Neuronal stem cell (in vitro differentiated cells): ENCODE measurements around the gene PTPN18.

Source experiments
- DNase-seq: peaks from one replicate; pipeline ENCODE4 v3.0.0-alpha.2; 2013; ENCODE audit warnings: low spot score
- H2AFZ ChIP-seq: one replicate; pipeline ENCODE4 v1.6.1; 2013; ENCODE audit warnings: mild to moderate bottlenecking, low read length, inconsistent platforms
- H2AK5ac ChIP-seq: 2 replicates; pipeline ENCODE4 v1.6.1; 2013; ENCODE audit warnings: low read depth, mild to moderate bottlenecking, inconsistent platforms, low read length, moderate library complexity, mixed read lengths
- H2BK120ac ChIP-seq: 2 replicates; pipeline ENCODE4 v1.6.1; 2013; ENCODE audit warnings: low read depth, mild to moderate bottlenecking, inconsistent platforms, low read length, moderate library complexity, mixed read lengths
- H2BK12ac ChIP-seq: one replicate; pipeline ENCODE4 v1.6.1; 2013; ENCODE audit warnings: low read length, inconsistent platforms
- H2BK15ac ChIP-seq: 2 replicates; pipeline ENCODE4 v1.6.1; 2013; ENCODE audit warnings: mild to moderate bottlenecking, low read length, inconsistent platforms, mixed read lengths
- H2BK5ac ChIP-seq: one replicate; pipeline ENCODE4 v1.6.1; 2013; ENCODE audit warnings: inconsistent platforms, mild to moderate bottlenecking, low read length, moderate library complexity
- H3K14ac ChIP-seq: one replicate; pipeline ENCODE4 v1.6.1; 2013; ENCODE audit warnings: low read length, inconsistent platforms
- H3K18ac ChIP-seq: 2 replicates; pipeline ENCODE4 v1.6.1; 2013; ENCODE audit warnings: low read length, inconsistent platforms
- H3K23ac ChIP-seq: 2 replicates; pipeline ENCODE4 v1.6.1; 2013; ENCODE audit warnings: low read depth, mild to moderate bottlenecking, mixed read lengths, low read length, inconsistent platforms; ENCODE audit not compliant: poor library complexity
- H3K27ac ChIP-seq: replicated peaks from 3 replicates; pipeline ENCODE4 v1.5.1; 2013; ENCODE audit warnings: low read length, inconsistent platforms
- H3K27me3 ChIP-seq, 3 experiments: 2 replicates each; pipeline ENCODE4 v1.6.1; 2013; ENCODE audit warnings: low read length in 3 of 3, mild to moderate bottlenecking in 2 of 3, inconsistent platforms in 1 of 3, low read depth in 1 of 3, mixed read lengths in 1 of 3, moderate library complexity in 1 of 3; ENCODE audit not compliant: control insufficient read depth in 3 of 3, insufficient read depth in 3 of 3
- H3K36me3 ChIP-seq, 2 donors: replicated peaks in 1 of 2; 2 replicates each; pipeline ENCODE4 v1.6.1; 2013; ENCODE audit warnings: low read length in 2 of 2; ENCODE audit not compliant: control insufficient read depth in 2 of 2, insufficient read depth in 2 of 2
- H3K4ac ChIP-seq: 2 replicates; pipeline ENCODE4 v1.6.1; 2013; ENCODE audit warnings: inconsistent platforms, mild to moderate bottlenecking, low read length, moderate library complexity
- H3K4me1 ChIP-seq, 2 donors: 1 replicate in 1 of 2; 2 replicates in 1 of 2; pipeline ENCODE4 v1.6.1; 2013; ENCODE audit warnings: low read length in 2 of 2, low read depth in 1 of 2; ENCODE audit not compliant: control insufficient read depth in 2 of 2, insufficient read depth in 1 of 2
- H3K4me2 ChIP-seq: one replicate; pipeline ENCODE4 v1.6.1; 2013; ENCODE audit warnings: mild to moderate bottlenecking, low read length, inconsistent platforms; ENCODE audit not compliant: insufficient read depth, poor library complexity, severe bottlenecking
- H3K4me3 ChIP-seq, 2 donors: 2 replicates each; pipeline ENCODE4 v1.5.1; 2013; ENCODE audit warnings: low read length in 2 of 2, mild to moderate bottlenecking in 2 of 2, inconsistent platforms in 1 of 2, moderate library complexity in 1 of 2
- H3K79me1 ChIP-seq: one replicate; pipeline ENCODE4 v1.6.1; 2013; ENCODE audit warnings: low read depth, mild to moderate bottlenecking, inconsistent platforms, low read length, moderate library complexity
- H3K9ac ChIP-seq: one replicate; pipeline ENCODE4 v1.6.1; 2013; ENCODE audit warnings: mild to moderate bottlenecking, low read depth, low read length, inconsistent platforms; ENCODE audit not compliant: poor library complexity
- H3K9me3 ChIP-seq, 2 donors: replicated peaks in 1 of 2; 2 replicates each; pipeline versions ENCODE3 to v1.6.1; 2013; ENCODE audit warnings: low read length in 2 of 2, mild to moderate bottlenecking in 2 of 2, inconsistent platforms in 1 of 2, low read depth in 1 of 2, mixed read lengths in 1 of 2, moderate library complexity in 1 of 2; ENCODE audit not compliant: control insufficient read depth in 2 of 2, insufficient read depth in 1 of 2
- H4K8ac ChIP-seq: one replicate; pipeline ENCODE4 v1.6.1; 2013; ENCODE audit warnings: low read depth, mild to moderate bottlenecking, inconsistent platforms, low read length, moderate library complexity
- H4K91ac ChIP-seq: one replicate; pipeline ENCODE4 v1.6.1; 2013; ENCODE audit warnings: low read length, low read depth, mild to moderate bottlenecking, inconsistent platforms; ENCODE audit not compliant: poor library complexity
- WGBS, 2 donors: extraction: QIAGEN DNeasy Blood & Tissue Kit; methylation state at CpG; one replicate each; pipeline ENCODE4 v1.1.7; 2013; ENCODE audit warnings: missing lambda C conversion rate in 2 of 2, mixed read lengths in 1 of 2; ENCODE audit not compliant: insufficient read length in 2 of 2, insufficient replicate concordance in 1 of 2; ENCODE audit errors: extremely low coverage in 2 of 2; 5-methylcytosine and 5-hydroxymethylcytosine counted together

The PTPN18 gene

DNA sequence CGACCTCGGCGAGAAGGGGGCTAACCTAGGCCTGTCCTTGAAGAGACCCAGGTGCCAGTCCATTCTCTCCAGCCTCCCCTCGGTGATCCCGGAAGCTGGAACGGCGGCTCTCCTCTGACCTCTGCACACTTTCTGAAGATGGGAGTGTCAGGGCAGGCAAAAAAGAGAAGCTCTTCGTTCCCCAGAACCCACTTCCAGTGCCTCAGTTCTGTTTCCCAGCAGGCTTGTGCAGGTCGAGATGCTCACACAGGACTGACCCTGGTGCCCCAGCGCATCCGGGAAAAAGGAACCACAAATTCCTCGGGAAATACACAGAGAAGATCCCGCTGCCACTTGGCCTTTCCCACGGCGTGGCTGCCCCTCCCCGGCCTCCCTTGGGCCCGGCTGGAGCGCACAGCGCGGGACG lies 681 bp upstream of the PTPN18 start:
- Histone ChIP-seq H3K9me3 (no peaks in the 10 kb centered on the region), H4K8ac (no peak overlapping the region), H2AFZ (peak overlapping the region; percentile 99), H2BK12ac (no peak overlapping the region), H2BK5ac (peak overlapping the region; percentile 89), H2BK120ac (no peak overlapping the region), H3K4me3 (peak overlapping the region; percentile 72 to 89), H3K4me2 (peak overlapping the region; percentile 96), H3K79me1 (peaks cover 6% of the 10 kb centered on the region), H3K27ac (no peak overlapping the region), H3K4me1 (peaks cover 20 to 22% of the 10 kb centered on the region in 2 donors), H3K23ac (peak overlapping the region; percentile 90), H3K9ac (peak overlapping the region; percentile 66), H3K36me3 (no peaks in the 10 kb centered on the region), H2AK5ac (peak overlapping the region; percentile 60), H3K14ac (no peak overlapping the region), H4K91ac (no peak overlapping the region), H3K4ac (no peak overlapping the region), H3K18ac (peak overlapping the region; percentile 92), H2BK15ac (no peak overlapping the region), H3K27me3 (peaks cover 0 to 6% (median 0%) of the 10 kb centered on the region in 3 experiments)
- no peak for DNase-seq
- no CpG with 5 or more reads among the region's 21 CpGs for WGBS, 2 donors

DNA sequence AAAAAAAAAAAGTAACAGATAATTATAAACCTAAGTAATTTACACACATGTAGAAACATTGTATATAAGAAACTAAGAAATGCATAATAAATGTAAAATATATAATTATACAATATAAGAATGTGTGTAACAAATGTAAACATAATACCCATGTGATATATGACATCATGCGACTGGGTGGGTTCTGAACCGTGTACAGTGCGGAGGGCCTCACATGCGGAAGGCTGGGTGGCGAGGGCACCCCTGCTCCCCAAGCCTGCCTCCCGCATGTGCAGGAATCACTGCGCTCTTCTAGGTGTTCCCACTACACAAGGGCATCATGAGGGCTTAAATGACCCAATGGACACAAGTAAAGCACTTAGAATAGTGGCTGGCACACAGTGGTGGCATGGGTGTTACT lies 2.0 kb downstream of the PTPN18 start:
- no peak overlapping the region for H2BK12ac ChIP-seq
- peaks cover 6% of the 10 kb centered on the region for H3K79me1 ChIP-seq
- no peak overlapping the region for H2BK120ac ChIP-seq
- DNase-seq = no peak
- no peak overlapping the region for H2AK5ac ChIP-seq
- H3K18ac ChIP-seq = no peak overlapping the region
- no peaks in the 10 kb centered on the region for H3K36me3 ChIP-seq
- H2AFZ ChIP-seq = no peak overlapping the region
- peaks cover 0 to 6% (median 0%) of the 10 kb centered on the region in 3 experiments for H3K27me3 ChIP-seq
- no CpG with 5 or more reads among the region's 7 CpGs for WGBS, 2 donors
- H3K14ac ChIP-seq = no peak overlapping the region
- no peak overlapping the region for H3K4me3 ChIP-seq
- H3K27ac ChIP-seq = no peak overlapping the region
- H2BK5ac ChIP-seq = no peak overlapping the region
- H3K9ac ChIP-seq = no peak overlapping the region
- H3K23ac ChIP-seq = no peak overlapping the region
- no peaks in the 10 kb centered on the region for H3K9me3 ChIP-seq
- no peak overlapping the region for H2BK15ac ChIP-seq
- no peak overlapping the region for H4K91ac ChIP-seq
- no peak overlapping the region for H4K8ac ChIP-seq
- no peak overlapping the region for H3K4ac ChIP-seq
- no peak overlapping the region for H3K4me2 ChIP-seq
- H3K4me1 ChIP-seq = peaks cover 8 to 15% of the 10 kb centered on the region in 2 donors

DNA sequence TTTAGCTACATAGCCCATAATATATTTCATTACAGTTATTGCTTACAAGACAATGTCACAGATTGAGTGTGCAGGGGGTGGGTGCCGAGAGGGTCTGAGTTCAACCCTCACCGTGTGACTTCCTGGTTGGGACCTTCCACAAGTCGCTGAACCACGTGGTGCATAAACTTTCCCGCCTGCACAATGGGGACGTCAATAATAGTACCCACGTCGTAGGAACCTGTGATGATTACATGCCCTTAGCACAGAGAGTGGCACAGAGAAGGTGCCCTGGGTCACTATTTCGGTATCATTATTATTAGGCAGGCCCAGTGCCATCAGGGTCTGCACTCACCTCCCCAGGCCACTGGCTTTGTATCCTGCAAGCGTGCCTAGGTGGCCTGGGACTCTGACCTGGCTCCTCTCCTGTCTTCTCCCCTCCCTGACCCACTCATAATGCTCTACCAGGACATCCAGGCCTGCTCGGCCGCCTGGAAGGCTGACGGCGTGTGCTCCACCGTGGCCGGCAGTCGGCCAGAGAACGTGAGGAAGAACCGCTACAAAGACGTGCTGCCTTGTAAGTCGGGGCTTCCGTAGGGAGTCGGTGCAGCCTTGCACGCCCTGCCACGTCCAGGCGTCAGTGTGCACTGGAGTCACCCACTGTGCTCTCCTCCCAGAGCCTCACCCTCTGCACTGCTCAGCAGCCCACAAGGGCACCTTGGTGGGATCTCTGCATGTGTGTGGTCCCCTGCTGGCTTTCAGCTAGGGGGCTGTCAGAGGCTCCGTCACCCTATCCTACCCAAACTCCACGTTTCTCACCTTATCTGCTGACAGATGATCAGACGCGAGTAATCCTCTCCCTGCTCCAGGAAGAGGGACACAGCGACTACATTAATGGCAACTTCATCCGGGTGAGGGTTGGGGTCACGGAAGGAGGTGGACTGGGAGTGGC lies 2.8 kb downstream of the PTPN18 start:
- Histone ChIP-seq H2AFZ (no peak overlapping the region), H3K4me3 (no peak overlapping the region), H3K27me3 (peaks cover 0 to 6% (median 0%) of the 10 kb centered on the region in 3 experiments), H3K4me2 (no peak overlapping the region), H3K14ac (no peak overlapping the region), H2BK15ac (peak overlapping the region; percentile 22), H2BK120ac (no peak overlapping the region), H2BK5ac (no peak overlapping the region), H3K23ac (peak overlapping the region; percentile 17), H2BK12ac (no peak overlapping the region), H3K4ac (no peak overlapping the region), H2AK5ac (no peak overlapping the region), H3K9ac (no peak overlapping the region), H4K8ac (no peak overlapping the region), H3K36me3 (no peaks in the 10 kb centered on the region), H3K79me1 (peaks cover 6% of the 10 kb centered on the region), H4K91ac (no peak overlapping the region), H3K18ac (no peak overlapping the region), H3K27ac (no peak overlapping the region), H3K9me3 (no peaks in the 10 kb centered on the region), H3K4me1 (peaks cover 6 to 7% of the 10 kb centered on the region in 2 donors)
- DNase-seq = no peak
- WGBS, 2 donors = no CpG with 5 or more reads among the region's 33 CpGs

DNA sequence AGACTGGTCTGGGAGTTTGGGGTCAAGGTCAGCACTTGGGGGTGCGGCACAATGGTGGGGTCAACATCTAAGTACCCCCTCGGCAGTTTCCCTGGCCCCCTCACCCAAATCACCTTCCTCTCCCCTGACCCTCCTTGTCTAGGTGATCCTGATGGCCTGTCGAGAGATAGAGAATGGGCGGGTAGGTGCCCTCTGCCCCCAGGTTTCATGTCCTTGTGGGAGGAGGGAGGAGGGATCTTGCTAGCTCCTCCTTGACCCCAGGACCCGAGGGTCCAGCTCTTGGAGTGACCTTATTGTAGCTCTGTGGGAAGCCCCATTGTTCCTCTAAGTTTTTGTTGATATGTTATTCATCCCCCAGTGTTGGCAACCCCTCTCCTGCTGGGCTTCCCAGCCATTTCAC lies 3.6 kb downstream of the PTPN18 start:
- Histone ChIP-seq H4K8ac (no peak overlapping the region), H3K27me3 (peaks cover 0 to 6% (median 0%) of the 10 kb centered on the region in 3 experiments), H3K23ac (no peak overlapping the region), H3K79me1 (peaks cover 4% of the 10 kb centered on the region), H3K18ac (no peak overlapping the region), H2BK12ac (no peak overlapping the region), H4K91ac (no peak overlapping the region), H3K36me3 (no peaks in the 10 kb centered on the region), H3K4ac (no peak overlapping the region), H2BK120ac (no peak overlapping the region), H2AK5ac (no peak overlapping the region), H2BK5ac (no peak overlapping the region), H3K9me3 (no peaks in the 10 kb centered on the region), H2BK15ac (no peak overlapping the region), H2AFZ (no peak overlapping the region), H3K27ac (no peak overlapping the region), H3K4me3 (no peak overlapping the region), H3K4me2 (no peak overlapping the region), H3K4me1 (peaks cover 6% of the 10 kb centered on the region in 2 donors), H3K14ac (no peak overlapping the region), H3K9ac (no peak overlapping the region)
- no CpG with 5 or more reads among the region's 5 CpGs for WGBS, 2 donors
- DNase-seq = no peak
